Mesenchymal stem cell (in vitro differentiated cells and primary cell): ENCODE data around the gene C9orf78.

Experiments used
- DNase-seq: peaks from one replicate; pipeline ENCODE4 v3.0.0-alpha.2; 2013
- H2AFZ ChIP-seq: one replicate; pipeline ENCODE4 v1.6.1; 2013; ENCODE audit warnings: low read depth, mild to moderate bottlenecking, control low read depth, inconsistent platforms, low read length, moderate library complexity
- H2AK5ac ChIP-seq: 2 replicates; pipeline ENCODE4 v1.6.1; 2013; ENCODE audit warnings: low read length, moderate library complexity, mild to moderate bottlenecking, inconsistent platforms; ENCODE audit not compliant: severe bottlenecking
- H2BK120ac ChIP-seq: one replicate; pipeline ENCODE4 v1.6.1; 2013; ENCODE audit warnings: low read depth, mild to moderate bottlenecking, inconsistent platforms, low read length, moderate library complexity
- H2BK12ac ChIP-seq, 2 experiments: one replicate each; pipeline ENCODE4 v1.6.1; 2013; ENCODE audit warnings: inconsistent platforms in 2 of 2, low read length in 2 of 2, mild to moderate bottlenecking in 2 of 2, moderate library complexity in 2 of 2, control low read depth in 1 of 2
- H2BK15ac ChIP-seq: one replicate; pipeline ENCODE4 v1.6.1; 2013; ENCODE audit warnings: mild to moderate bottlenecking, low read depth, inconsistent platforms; ENCODE audit not compliant: poor library complexity, severe bottlenecking
- H2BK5ac ChIP-seq: 2 replicates; pipeline ENCODE4 v1.6.1; 2013; ENCODE audit warnings: low read depth, mild to moderate bottlenecking, low read length, control low read depth, inconsistent platforms; ENCODE audit not compliant: poor library complexity, severe bottlenecking
- H3K14ac ChIP-seq, 2 experiments: one replicate each; pipeline ENCODE4 v1.6.1; 2013; ENCODE audit warnings: inconsistent platforms in 2 of 2, low read length in 2 of 2, control low read depth in 1 of 2, mild to moderate bottlenecking in 1 of 2, moderate library complexity in 1 of 2
- H3K18ac ChIP-seq, 2 experiments: one replicate each; pipeline ENCODE4 v1.6.1; 2013; ENCODE audit warnings: inconsistent platforms in 2 of 2, low read length in 2 of 2, control low read depth in 1 of 2, low read depth in 1 of 2, mild to moderate bottlenecking in 1 of 2
- H3K23ac ChIP-seq, 2 experiments: one replicate each; pipeline ENCODE4 v1.6.1; 2013; ENCODE audit warnings: inconsistent platforms in 2 of 2, low read length in 2 of 2, mild to moderate bottlenecking in 2 of 2, moderate library complexity in 2 of 2, control low read depth in 1 of 2
- H3K27ac ChIP-seq: 2 replicates; pipeline ENCODE4 v1.5.1; 2013; ENCODE audit warnings: mild to moderate bottlenecking, moderate library complexity, low read length, control low read depth, inconsistent platforms; ENCODE audit not compliant: poor library complexity, severe bottlenecking
- H3K27me3 ChIP-seq, 2 experiments: 2 replicates each; pipeline versions ENCODE4 v1.6.1 to v1.7.0; 2013; ENCODE audit warnings: low read length in 2 of 2, mild to moderate bottlenecking in 2 of 2, moderate library complexity in 2 of 2, control low read depth in 1 of 2, inconsistent platforms in 1 of 2; ENCODE audit not compliant: control insufficient read depth in 1 of 2, insufficient read depth in 1 of 2
- H3K36me3 ChIP-seq, 2 experiments: 2 replicates each; pipeline versions ENCODE4 v1.6.1 to v1.7.0; 2013; ENCODE audit warnings: low read length in 2 of 2, control low read depth in 1 of 2, inconsistent platforms in 1 of 2, low read depth in 1 of 2, mild to moderate bottlenecking in 1 of 2; ENCODE audit not compliant: insufficient read depth in 2 of 2, control insufficient read depth in 1 of 2
- H3K4ac ChIP-seq, 2 experiments: one replicate each; pipeline ENCODE4 v1.6.1; 2013; ENCODE audit warnings: inconsistent platforms in 2 of 2, low read length in 2 of 2, mild to moderate bottlenecking in 2 of 2, moderate library complexity in 2 of 2, control low read depth in 1 of 2, low read depth in 1 of 2
- H3K4me1 ChIP-seq: 2 replicates; pipeline ENCODE4 v1.6.1; 2013; ENCODE audit warnings: low read depth, low read length, control low read depth; ENCODE audit not compliant: control insufficient read depth, insufficient read depth
- H3K4me2 ChIP-seq: 2 replicates; pipeline ENCODE4 v1.6.1; 2013; ENCODE audit warnings: low read length, mild to moderate bottlenecking, inconsistent platforms; ENCODE audit not compliant: poor library complexity, severe bottlenecking
- H3K4me3 ChIP-seq, 2 experiments: 2 replicates each; pipeline versions ENCODE4 v1.5.1 to v1.7.0; 2013; ENCODE audit warnings: low read length in 2 of 2, mild to moderate bottlenecking in 2 of 2, control low read depth in 1 of 2, low read depth in 1 of 2; ENCODE audit not compliant: insufficient read depth in 1 of 2
- H3K79me1 ChIP-seq: replicated peaks from 2 replicates; pipeline ENCODE4 v1.6.1; 2013; ENCODE audit warnings: mild to moderate bottlenecking, control low read depth, low read length, inconsistent platforms; ENCODE audit not compliant: poor library complexity, severe bottlenecking
- H3K9ac ChIP-seq: 2 replicates; pipeline ENCODE4 v1.7.0; 2013; ENCODE audit warnings: mild to moderate bottlenecking, low read length, moderate library complexity
- H3K9me3 ChIP-seq: 2 replicates; pipeline ENCODE4 v1.7.0; 2013; ENCODE audit warnings: mild to moderate bottlenecking, low read length; ENCODE audit not compliant: control insufficient read depth
- H4K8ac ChIP-seq: one replicate; pipeline ENCODE4 v1.6.1; 2013; ENCODE audit warnings: inconsistent platforms, mild to moderate bottlenecking, low read length, moderate library complexity
- H4K91ac ChIP-seq: one replicate; pipeline ENCODE4 v1.6.1; 2013; ENCODE audit warnings: mild to moderate bottlenecking, low read length, inconsistent platforms
- WGBS: methylation state at CpG from one replicate; pipeline ENCODE4 v1.1.7; 2013; ENCODE audit warnings: mixed read lengths; 5-methylcytosine and 5-hydroxymethylcytosine counted together

The C9orf78 gene

DNA sequence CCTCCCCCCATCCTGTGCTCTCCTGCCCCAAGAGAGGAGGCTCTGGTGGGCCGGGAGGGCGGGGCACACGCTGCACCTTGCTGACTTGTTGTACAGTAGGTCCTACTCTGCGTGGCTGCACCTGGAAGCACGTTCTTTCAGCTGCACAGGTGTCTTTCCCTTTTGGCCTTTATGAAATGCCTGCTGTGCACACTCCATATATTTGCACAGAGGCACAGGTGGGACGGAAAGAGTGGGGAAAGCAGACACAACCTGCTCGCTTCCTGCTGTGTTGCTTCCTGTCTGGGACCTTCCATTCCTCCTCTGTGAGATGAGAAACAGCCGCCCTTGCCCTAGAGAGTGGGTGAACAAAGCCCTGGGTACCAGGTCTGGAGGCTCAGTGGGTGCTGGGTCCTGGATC, 5.0 kb upstream of the C9orf78 start:
- Histone ChIP-seq H3K23ac (no peak overlapping the region), H3K36me3 (peaks cover 4 to 14% of the 10 kb centered on the region in 2 experiments), H2AFZ (no peak overlapping the region), H3K4me2 (no peak overlapping the region), H2AK5ac (no peak overlapping the region), H3K4ac (no peak overlapping the region), H4K8ac (no peak overlapping the region), H2BK5ac (no peak overlapping the region), H4K91ac (no peak overlapping the region), H3K9ac (no peak overlapping the region), H3K9me3 (no peaks in the 10 kb centered on the region), H3K18ac (no peak overlapping the region), H3K4me3 (no peak overlapping the region), H2BK15ac (peak overlapping the region; percentile 6), H2BK12ac (no peak overlapping the region), H3K27ac (no peak overlapping the region), H3K79me1 (peaks cover 34% of the 10 kb centered on the region), H3K27me3 (no peaks in the 10 kb centered on the region), H2BK120ac (no peak overlapping the region), H3K4me1 (peaks cover 22% of the 10 kb centered on the region), H3K14ac (no peak overlapping the region)
- DNase-seq = no peak
- 94% methylated on average over 8 of the region's 8 CpGs for WGBS

- Histone ChIP-seq H3K27me3 (no peaks in the 10 kb centered on the region), H3K4me3 (no peak overlapping the region), H2BK120ac (peak overlapping the region; percentile 6), H4K8ac (peak overlapping the region; percentile 64), H2AFZ (no peak overlapping the region), H2BK12ac (peak overlapping the region; percentile 40 to 95), H3K4ac (peak overlapping the region in 1 of 2 experiments; percentile 47), H3K36me3 (peaks cover 4 to 14% of the 10 kb centered on the region in 2 experiments), H2BK15ac (peak overlapping the region; percentile 73), H3K23ac (no peak overlapping the region), H3K18ac (peak overlapping the region; percentile 42 to 44), H3K79me1 (peaks cover 37% of the 10 kb centered on the region), H3K27ac (no peak overlapping the region), H3K9ac (peak overlapping the region; percentile 39), H3K9me3 (no peaks in the 10 kb centered on the region), H2BK5ac (no peak overlapping the region), H3K4me2 (no peak overlapping the region), H3K4me1 (peaks cover 22% of the 10 kb centered on the region), H2AK5ac (no peak overlapping the region), H3K14ac (no peak overlapping the region), H4K91ac (peak overlapping the region; percentile 93)
- no peak for DNase-seq
- WGBS = 82% methylated on average over 9 of the region's 10 CpGs
Observed at GRCh38 chr9:129839324-129840023, 4.4 kb upstream of the C9orf78 start.

DNA sequence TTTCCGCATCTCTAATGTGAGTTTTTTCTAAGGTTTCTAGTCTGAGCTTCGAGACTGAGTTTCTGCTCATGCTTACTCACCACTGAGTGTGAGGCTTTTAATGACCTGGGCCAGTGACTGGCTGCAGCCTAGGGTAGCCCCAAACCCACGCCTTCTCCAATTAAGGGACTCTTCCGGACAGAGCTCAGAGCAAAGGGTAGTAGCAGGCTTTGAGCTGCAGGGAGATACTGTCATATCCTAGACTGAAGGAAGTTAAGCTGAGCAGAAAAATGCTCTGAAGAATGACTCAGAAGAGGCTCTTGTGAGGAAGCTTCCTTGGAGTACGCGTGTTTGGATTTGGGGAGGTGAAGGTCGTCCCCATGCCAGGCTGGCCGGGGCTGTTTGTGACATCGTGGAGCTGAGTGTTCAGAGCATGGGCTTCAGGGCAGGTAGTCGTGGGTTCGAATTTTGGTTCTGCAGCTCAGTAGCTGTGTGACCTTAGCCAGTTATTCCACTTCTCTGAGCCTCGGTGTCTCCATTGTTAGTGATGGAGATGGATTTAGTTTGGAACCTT, 3.7 kb upstream of the C9orf78 start:
- H3K18ac ChIP-seq = peak overlapping the region; percentile 16 to 42
- no peak overlapping the region for H2BK5ac ChIP-seq
- H3K4me3 ChIP-seq = no peak overlapping the region
- H3K27me3 ChIP-seq = no peaks in the 10 kb centered on the region
- H3K4me2 ChIP-seq = no peak overlapping the region
- no peak overlapping the region for H2BK15ac ChIP-seq
- H3K27ac ChIP-seq = no peak overlapping the region
- no peak overlapping the region for H2AK5ac ChIP-seq
- peak overlapping the region; percentile 39 for H3K9ac ChIP-seq
- peaks cover 4 to 14% of the 10 kb centered on the region in 2 experiments for H3K36me3 ChIP-seq
- peak overlapping the region; percentile 65 for H4K8ac ChIP-seq
- peak; percentile 92 for DNase-seq
- no peak overlapping the region for H3K23ac ChIP-seq
- H3K79me1 ChIP-seq = peaks cover 38% of the 10 kb centered on the region
- peak overlapping the region; percentile 93 for H4K91ac ChIP-seq
- H2AFZ ChIP-seq = no peak overlapping the region
- no peak overlapping the region for H3K14ac ChIP-seq
- 33% methylated on average over 12 of the region's 12 CpGs for WGBS
- peaks cover 22% of the 10 kb centered on the region for H3K4me1 ChIP-seq
- H2BK120ac ChIP-seq = no peak overlapping the region
- H3K9me3 ChIP-seq = no peaks in the 10 kb centered on the region
- peak overlapping the region; percentile 55 to 95 for H2BK12ac ChIP-seq
- H3K4ac ChIP-seq = no peak overlapping the region

GRCh38 chr9:129836311-129837007, 1.4 kb upstream of the C9orf78 start:
- 64% methylated on average over 16 of the region's 16 CpGs for WGBS

More at GRCh38 chr9:129836311-129837007, 1.4 kb upstream of the C9orf78 start:
- Histone ChIP-seq H3K9ac (peak overlapping the region; percentile 95), H2BK15ac (no peak overlapping the region), H3K79me1 (peaks cover 38% of the 10 kb centered on the region), H3K14ac (no peak overlapping the region), H4K91ac (peak overlapping the region; percentile 70), H3K4me1 (peaks cover 24% of the 10 kb centered on the region), H3K27me3 (no peaks in the 10 kb centered on the region), H2BK12ac (no peak overlapping the region), H3K4me2 (peak overlapping the region; percentile 29), H4K8ac (no peak overlapping the region), H3K27ac (no peak overlapping the region), H2BK120ac (no peak overlapping the region), H3K18ac (no peak overlapping the region), H3K36me3 (peaks cover 9 to 29% of the 10 kb centered on the region in 2 experiments), H3K4ac (no peak overlapping the region), H3K4me3 (peak overlapping the region in 1 of 2 experiments; percentile 100), H2AFZ (no peak overlapping the region), H3K23ac (peak overlapping the region in 1 of 2 experiments; percentile 65), H3K9me3 (no peaks in the 10 kb centered on the region), H2BK5ac (no peak overlapping the region), H2AK5ac (no peak overlapping the region)
- no peak for DNase-seq
